ENCODE results near the gene FGD6. TPM values are rescaled to one million over a fixed set of nuclear protein-coding genes. Genes with fewer than 3 reads are reported as not detected.

Gene FGD6
- total RNA-seq, 4 donors from 2014 or later, result 2.9 to 8.4 (median 4.4) TPM

DNA sequence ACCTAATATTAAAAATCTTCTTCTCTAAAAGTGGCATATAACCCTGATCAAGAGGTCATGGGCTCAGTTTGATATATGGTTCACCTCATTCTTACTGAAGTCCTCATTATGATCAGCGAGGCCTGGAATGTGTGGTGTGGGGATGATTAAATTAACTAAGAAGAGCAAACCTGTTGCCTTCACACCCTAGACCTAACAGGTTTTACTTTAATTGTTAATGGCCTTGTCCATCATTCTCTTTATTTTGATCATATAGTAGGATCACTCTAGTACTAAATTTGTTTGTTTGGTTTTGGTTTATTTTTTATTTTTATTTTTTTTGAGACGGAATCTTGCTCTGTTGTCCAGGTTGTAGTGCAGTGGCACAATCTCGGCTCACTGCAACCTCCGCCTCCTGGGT is 43.8 kb upstream of the FGD6 start:
- intact Hi-C loops (cut with DNase I; ENCODE audit: low total_unique reads), result loop anchor here (5.0 kb wide), 1 partner anchor 34 kb away; no protein-coding TSS in a partner anchor
- no peak overlapping the region for H3K4me3 ChIP-seq
- in situ Hi-C loops (cut with MboI; ENCODE audit: low sequenced_read_pairs in 4 of 4), result no loop called here
- H3K36me3 ChIP-seq, result peaks cover 0 to 32% of the 10 kb centered on the region in 2 donors
- H3K27ac ChIP-seq, result no peak overlapping the region
- ATAC-seq (no peak), DNase-seq (no peak)
- TF ChIP-seq, protein P1, sequence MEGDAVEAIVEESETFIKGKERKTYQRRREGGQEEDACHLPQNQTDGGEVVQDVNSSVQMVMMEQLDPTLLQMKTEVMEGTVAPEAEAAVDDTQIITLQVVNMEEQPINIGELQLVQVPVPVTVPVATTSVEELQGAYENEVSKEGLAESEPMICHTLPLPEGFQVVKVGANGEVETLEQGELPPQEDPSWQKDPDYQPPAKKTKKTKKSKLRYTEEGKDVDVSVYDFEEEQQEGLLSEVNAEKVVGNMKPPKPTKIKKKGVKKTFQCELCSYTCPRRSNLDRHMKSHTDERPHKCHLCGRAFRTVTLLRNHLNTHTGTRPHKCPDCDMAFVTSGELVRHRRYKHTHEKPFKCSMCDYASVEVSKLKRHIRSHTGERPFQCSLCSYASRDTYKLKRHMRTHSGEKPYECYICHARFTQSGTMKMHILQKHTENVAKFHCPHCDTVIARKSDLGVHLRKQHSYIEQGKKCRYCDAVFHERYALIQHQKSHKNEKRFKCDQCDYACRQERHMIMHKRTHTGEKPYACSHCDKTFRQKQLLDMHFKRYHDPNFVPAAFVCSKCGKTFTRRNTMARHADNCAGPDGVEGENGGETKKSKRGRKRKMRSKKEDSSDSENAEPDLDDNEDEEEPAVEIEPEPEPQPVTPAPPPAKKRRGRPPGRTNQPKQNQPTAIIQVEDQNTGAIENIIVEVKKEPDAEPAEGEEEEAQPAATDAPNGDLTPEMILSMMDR (IDR thresholded peaks at IDR 0.05 in 4 of 5, conservative IDR thresholded peaks at IDR 0.05 in 1 of 5), result no peak
- no peak for TF ChIP-seq POLR2A (IDR thresholded peaks at IDR 0.05)
- H3K4me1 ChIP-seq, result peaks cover 9 to 27% of the 10 kb centered on the region in 2 donors
- H3K9me3 ChIP-seq, result no peaks in the 10 kb centered on the region
- no peaks in the 10 kb centered on the region for H3K27me3 ChIP-seq

DNA sequence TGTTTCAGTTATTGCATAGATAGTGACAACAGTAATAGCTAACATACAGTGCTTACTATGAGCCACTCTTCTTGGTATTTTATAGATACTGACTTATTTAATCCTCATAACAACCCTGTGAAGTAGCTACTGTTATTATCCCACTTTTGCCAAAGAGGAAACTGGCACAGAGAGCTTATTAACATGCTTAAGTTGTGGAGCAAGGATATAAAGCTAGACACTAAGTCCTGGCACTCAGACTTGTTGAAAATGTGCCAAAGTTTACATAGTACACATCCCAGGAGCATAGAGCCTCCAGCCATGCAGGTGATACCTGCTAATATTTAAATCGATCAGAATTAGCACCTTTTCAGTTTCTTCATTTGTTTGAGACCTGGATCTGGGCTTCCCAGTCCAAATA is 42.1 kb upstream of the FGD6 start:
- Histone ChIP-seq H3K4me3 (no peak overlapping the region), H3K9me3 (no peaks in the 10 kb centered on the region), H3K36me3 (peaks cover 0 to 43% of the 10 kb centered on the region in 2 donors), H3K27me3 (no peaks in the 10 kb centered on the region), H3K4me1 (peaks cover 0 to 20% of the 10 kb centered on the region in 2 donors), H3K27ac (no peak overlapping the region)
- TF ChIP-seq, protein P1 (IDR thresholded peaks at IDR 0.05 in 4 of 5, conservative IDR thresholded peaks at IDR 0.05 in 1 of 5), result no peak
- TF ChIP-seq POLR2A (IDR thresholded peaks at IDR 0.05), result no peak
- in situ Hi-C loops (cut with MboI; ENCODE audit: low sequenced_read_pairs in 4 of 4), result no loop called here
- intact Hi-C loops (cut with DNase I; ENCODE audit: low total_unique reads), result no loop called here
- ATAC-seq (no peak), DNase-seq (no peak)

- Histone ChIP-seq H3K9me3 (no peaks in the 10 kb centered on the region), H3K4me3 (no peak overlapping the region), H3K4me1 (peaks cover 0 to 20% of the 10 kb centered on the region in 2 donors), H3K27ac (no peak overlapping the region), H3K27me3 (no peaks in the 10 kb centered on the region), H3K36me3 (peaks cover 0 to 45% of the 10 kb centered on the region in 2 donors)
- no peak for DNase-seq
- in situ Hi-C loops (cut with MboI; ENCODE audit: low sequenced_read_pairs in 4 of 4), result no loop called here
- no peak for TF ChIP-seq POLR2A (IDR thresholded peaks at IDR 0.05)
- TF ChIP-seq, protein P1 (IDR thresholded peaks at IDR 0.05 in 4 of 5, conservative IDR thresholded peaks at IDR 0.05 in 1 of 5), result no peak
- ATAC-seq, result no peak
- intact Hi-C loops (cut with DNase I; ENCODE audit: low total_unique reads), result no loop called here
Measured at GRCh38 chr12:95258803-95259202, 41.5 kb upstream of the FGD6 start.

DNA sequence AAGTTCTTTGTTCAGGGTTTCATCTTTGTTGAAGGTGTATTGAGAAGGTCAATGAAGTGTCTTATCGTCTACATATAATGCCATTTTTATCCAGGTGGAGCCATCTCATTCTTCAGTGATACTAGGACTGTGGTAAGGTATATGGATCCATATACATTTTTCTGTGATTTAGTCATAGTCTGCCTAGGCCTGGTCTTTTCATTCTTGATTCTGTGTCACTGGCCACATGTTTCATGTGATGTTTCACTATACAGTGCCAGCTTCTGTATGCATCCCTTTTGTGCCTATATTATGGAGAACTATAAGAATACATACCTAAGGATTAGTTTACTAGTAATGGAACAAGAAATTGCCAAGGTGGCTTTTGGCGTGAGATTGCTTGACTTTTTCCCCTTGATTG is 40.9 kb upstream of the FGD6 start:
- in situ Hi-C loops (cut with MboI; ENCODE audit: low sequenced_read_pairs in 4 of 4) (no loop called here), intact Hi-C loops (cut with DNase I; ENCODE audit: low total_unique reads) (no loop called here)

More for the DNA sequence above, 40.9 kb upstream of the FGD6 start:
- Histone ChIP-seq H3K27ac (no peak overlapping the region), H3K4me3 (no peak overlapping the region), H3K27me3 (no peaks in the 10 kb centered on the region), H3K4me1 (peaks cover 0 to 20% of the 10 kb centered on the region in 2 donors), H3K9me3 (no peaks in the 10 kb centered on the region), H3K36me3 (peaks cover 0 to 47% of the 10 kb centered on the region in 2 donors)
- DNase-seq, result no peak
- no peak for ATAC-seq
- TF ChIP-seq, protein P1 (IDR thresholded peaks at IDR 0.05 in 4 of 5, conservative IDR thresholded peaks at IDR 0.05 in 1 of 5), result no peak
- no peak for TF ChIP-seq POLR2A (IDR thresholded peaks at IDR 0.05)

Data from gastrocnemius medialis (tissue), 4 donors.